HEK293 (cell line): ENCODE measurements around the gene MOSMO.
A peak's percentile ranks its signal among the peaks of the same experiment; 100 is the strongest.

Experiments used
- CTCF ChIA-PET: fragments of 350-600 bp; formaldehyde crosslinking; extraction: SDS; loops from one replicate; lab custom pipeline; 2021; ENCODE audit warnings: antibody characterized with exemption; lab: Yijun Ruan, JAX
- POLR2A ChIA-PET: fragments of 300-600 bp; formaldehyde crosslinking; extraction: SDS; loops from one replicate; lab custom pipeline; 2020; ENCODE audit warnings: antibody characterized with exemption, inconsistent platforms; lab: Yijun Ruan, JAX
- H3K27ac ChIP-seq: fragments of 200-500 bp; sonication (Bioruptor generic); 2 replicates; pipeline ENCODE4 v1.5.1; 2014; ENCODE audit warnings: low read depth, low read length, control low read depth, inconsistent platforms; ENCODE audit errors: extremely low read depth
- H3K36me3 ChIP-seq, 2 experiments: fragments of 200-500 bp in 1 of 2; sonication (Bioruptor generic) in 1 of 2; 1 replicate in 1 of 2; 2 replicates in 1 of 2; pipeline ENCODE4 v1.5.1; 2014 to 2017; ENCODE audit warnings: inconsistent platforms in 2 of 2, low read length in 2 of 2; ENCODE audit not compliant: control insufficient read depth in 2 of 2, insufficient read depth in 1 of 2
- H3K4me1 ChIP-seq: fragments of 200-500 bp; sonication (Bioruptor generic); 2 replicates; pipeline ENCODE4 v1.5.1; 2014; ENCODE audit warnings: mild to moderate bottlenecking, low read length, inconsistent platforms; ENCODE audit not compliant: control insufficient read depth, insufficient read depth
- H3K4me3 ChIP-seq: 2 replicates; pipeline ENCODE4 v1.5.1; 2011; ENCODE audit warnings: low read depth, mild to moderate bottlenecking, control low read depth, low read length, moderate library complexity
- H3K9me3 ChIP-seq: fragments of 200-500 bp; sonication (Bioruptor generic); 2 replicates; pipeline ENCODE4 v1.5.1; 2014; ENCODE audit warnings: low read depth, low read length, inconsistent platforms; ENCODE audit not compliant: control insufficient read depth, insufficient read depth
- EGR2 ChIP-seq: fragments of 450-650 bp; formaldehyde crosslinking; IDR thresholded peaks from 2 replicates; pipeline ENCODE4 v1.5.1; 2016; ENCODE audit warnings: low read depth, missing biosample characterization, missing genetic modification characterization
- HOXC10 ChIP-seq: sonication (generic); formaldehyde crosslinking; IDR thresholded peaks from 2 replicates; pipeline ENCODE4 v1.8.1; 2023; ENCODE audit warnings: mild to moderate bottlenecking, missing genetic modification reagents
- KLF7 ChIP-seq: fragments of 450-650 bp; formaldehyde crosslinking; IDR thresholded peaks from 2 replicates; pipeline ENCODE4 v1.5.1; 2016; ENCODE audit warnings: missing biosample characterization, missing genetic modification characterization, borderline replicate concordance
- MZF1 ChIP-seq: fragments of 450-650 bp; formaldehyde crosslinking; IDR thresholded peaks from 2 replicates; pipeline ENCODE4 v1.5.1; 2017; ENCODE audit warnings: missing biosample characterization, missing genetic modification characterization, borderline replicate concordance
- ZBTB1 ChIP-seq: fragments of 450-650 bp; formaldehyde crosslinking; IDR thresholded peaks from 2 replicates; pipeline ENCODE4 v1.5.1; 2016; ENCODE audit warnings: missing biosample characterization, missing genetic modification characterization
- ZFHX2 ChIP-seq: fragments of 450-650 bp; formaldehyde crosslinking; conservative IDR thresholded peaks from 2 replicates; pipeline ENCODE4 v1.5.1; 2016; ENCODE audit warnings: missing biosample characterization, missing genetic modification characterization
- ZFP41 ChIP-seq: fragments of 450-650 bp; formaldehyde crosslinking; IDR thresholded peaks from 2 replicates; pipeline ENCODE4 v1.5.1; 2016; ENCODE audit warnings: missing biosample characterization, missing genetic modification characterization, borderline replicate concordance
- ZNF157 ChIP-seq: fragments of 450-650 bp; formaldehyde crosslinking; IDR thresholded peaks from 2 replicates; pipeline ENCODE4 v1.5.1; 2016; ENCODE audit warnings: missing biosample characterization, missing genetic modification characterization
- ZNF433 ChIP-seq: fragments of 450-650 bp; formaldehyde crosslinking; IDR thresholded peaks from 2 replicates; pipeline ENCODE4 v1.5.1; 2016; ENCODE audit warnings: missing biosample characterization, missing genetic modification characterization, low read depth
- ZNF449 ChIP-seq: fragments of 450-650 bp; formaldehyde crosslinking; IDR thresholded peaks from 2 replicates; pipeline ENCODE4 v1.5.1; 2017; ENCODE audit warnings: missing biosample characterization, mild to moderate bottlenecking, missing genetic modification characterization, moderate library complexity
- ZNF558 ChIP-seq: fragments of 450-650 bp; formaldehyde crosslinking; IDR thresholded peaks from 2 replicates; pipeline ENCODE4 v1.5.1; 2016; ENCODE audit warnings: missing biosample characterization, missing genetic modification characterization
- ZNF561 ChIP-seq: fragments of 450-650 bp; IDR thresholded peaks from 2 replicates; pipeline ENCODE4 v1.5.1; 2018; ENCODE audit warnings: missing biosample characterization, missing genetic modification characterization, borderline replicate concordance
- ZNF623 ChIP-seq: fragments of 450-650 bp; formaldehyde crosslinking; IDR thresholded peaks from 2 replicates; pipeline ENCODE4 v1.5.1; 2016; ENCODE audit warnings: missing biosample characterization, missing genetic modification characterization
- TF ChIP-seq, protein P1 (sequence below): fragments of 450-650 bp; formaldehyde crosslinking; IDR thresholded peaks from 2 replicates; pipeline ENCODE4 v1.5.1; 2016; ENCODE audit warnings: missing biosample characterization, missing genetic modification characterization
- TF ChIP-seq, protein P2 (sequence below): fragments of 450-650 bp; formaldehyde crosslinking; IDR thresholded peaks from 2 replicates; pipeline ENCODE4 v1.5.1; 2016; ENCODE audit warnings: missing biosample characterization, missing genetic modification characterization

The MOSMO gene

DNA sequence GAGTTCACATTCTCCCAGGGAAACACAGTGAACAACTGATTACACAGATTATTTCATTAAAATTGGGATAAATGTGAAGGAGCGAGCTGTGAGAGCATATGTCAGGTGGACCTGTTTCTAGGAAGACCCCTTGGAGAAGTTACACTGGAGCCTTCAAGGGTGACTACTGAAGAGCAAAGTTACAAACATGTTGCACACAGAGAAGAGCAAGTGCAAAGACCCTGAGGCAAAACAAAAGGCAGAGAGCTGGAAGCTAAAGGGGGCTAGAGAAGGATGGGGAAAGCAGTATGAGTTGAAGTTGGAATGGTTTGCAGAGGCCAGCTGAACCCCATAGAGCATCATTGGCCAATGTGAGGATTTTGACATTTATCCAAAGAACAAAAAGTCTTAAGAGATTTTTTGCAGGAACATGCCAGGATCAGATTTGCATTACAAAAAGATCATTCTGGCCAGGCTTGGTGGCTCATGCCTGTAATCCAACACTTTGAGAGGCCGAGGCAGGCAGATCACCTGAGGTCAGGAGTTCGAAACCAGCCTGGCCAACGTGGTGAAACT, 21.1 kb upstream of the MOSMO start:
- ChIA-PET POLR2A (no interaction called here), CTCF (no interaction called here)
- peaks cover 23 to 48% of the 10 kb centered on the region in 2 experiments for H3K36me3 ChIP-seq
- H3K9me3 ChIP-seq: no peaks in the 10 kb centered on the region
- H3K4me3 ChIP-seq: no peak overlapping the region
- TF ChIP-seq, protein P1, sequence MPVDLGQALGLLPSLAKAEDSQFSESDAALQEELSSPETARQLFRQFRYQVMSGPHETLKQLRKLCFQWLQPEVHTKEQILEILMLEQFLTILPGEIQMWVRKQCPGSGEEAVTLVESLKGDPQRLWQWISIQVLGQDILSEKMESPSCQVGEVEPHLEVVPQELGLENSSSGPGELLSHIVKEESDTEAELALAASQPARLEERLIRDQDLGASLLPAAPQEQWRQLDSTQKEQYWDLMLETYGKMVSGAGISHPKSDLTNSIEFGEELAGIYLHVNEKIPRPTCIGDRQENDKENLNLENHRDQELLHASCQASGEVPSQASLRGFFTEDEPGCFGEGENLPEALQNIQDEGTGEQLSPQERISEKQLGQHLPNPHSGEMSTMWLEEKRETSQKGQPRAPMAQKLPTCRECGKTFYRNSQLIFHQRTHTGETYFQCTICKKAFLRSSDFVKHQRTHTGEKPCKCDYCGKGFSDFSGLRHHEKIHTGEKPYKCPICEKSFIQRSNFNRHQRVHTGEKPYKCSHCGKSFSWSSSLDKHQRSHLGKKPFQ (tag by site-specific recombination): no peak
- peak; percentile 58 for TF ChIP-seq ZNF623 (tag by site-specific recombination)
- peaks cover 13% of the 10 kb centered on the region for H3K4me1 ChIP-seq
- no peak overlapping the region for H3K27ac ChIP-seq

DNA sequence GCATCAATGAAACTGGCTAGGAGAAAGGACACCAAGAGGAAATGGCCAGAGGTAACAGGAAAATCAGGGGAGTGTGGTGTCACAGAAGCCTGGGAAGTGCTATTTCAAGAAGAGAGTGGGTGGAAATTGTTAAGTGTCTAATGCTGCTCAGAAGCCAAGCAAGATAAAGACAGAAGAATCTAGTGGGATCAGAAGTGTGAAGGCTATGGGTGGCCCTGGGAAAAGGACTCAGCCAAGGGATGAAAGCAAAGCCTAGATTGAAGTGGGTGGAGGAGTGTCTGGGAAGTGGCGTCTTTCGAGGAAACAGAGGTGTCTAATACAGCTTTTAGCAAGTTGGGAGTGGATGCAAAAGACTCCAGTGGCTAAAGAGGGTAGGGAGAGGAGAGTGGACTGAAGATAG, 20.4 kb upstream of the MOSMO start:
- no peak overlapping the region for H3K4me3 ChIP-seq
- H3K9me3 ChIP-seq: no peaks in the 10 kb centered on the region
- peak; percentile 67 for TF ChIP-seq EGR2 (tag by site-specific recombination)
- no peak for TF ChIP-seq ZFP41
- TF ChIP-seq ZFHX2 (tag by site-specific recombination): peak; percentile 23; the same call in 1 of the 2 replicates
- TF ChIP-seq, all 188 proteins: peak for 2
- ChIA-PET POLR2A (interaction anchor here (1.4 kb wide), 1 partner anchor 201 kb away, joined by 3 read pairs; no protein-coding TSS in a partner anchor), CTCF (no interaction called here)
- Histone ChIP-seq H3K4me1 (peaks cover 13% of the 10 kb centered on the region), H3K27ac (no peak overlapping the region), H3K36me3 (peaks cover 17 to 41% of the 10 kb centered on the region in 2 experiments)

DNA sequence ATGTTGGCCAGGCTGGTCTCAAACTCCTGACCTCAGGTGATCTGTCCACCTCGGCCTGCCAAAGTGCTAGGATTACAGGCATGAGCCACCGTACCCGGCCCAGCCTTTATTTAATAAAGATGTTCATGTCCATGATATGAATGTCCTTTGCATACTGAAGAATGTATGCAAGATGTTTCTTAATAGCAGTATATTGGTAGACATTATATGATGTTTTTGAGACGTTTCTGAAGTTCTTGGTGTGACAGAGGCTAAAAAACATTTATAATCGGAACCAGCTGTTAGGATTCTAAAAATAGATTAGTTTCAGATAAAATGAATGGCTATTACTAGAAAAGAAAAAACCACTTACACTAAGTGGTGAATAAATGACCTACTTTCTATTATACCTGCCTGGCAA, 18.8 kb upstream of the MOSMO start:
- no peak for TF ChIP-seq ZNF449 (tag by site-specific recombination)
- TF ChIP-seq, all 188 proteins: peak for 0

GRCh38 chr16:21989751-21990150, 18.2 kb upstream of the MOSMO start:
- H3K4me3 ChIP-seq: no peak overlapping the region
- CTCF ChIA-PET: interaction anchor here (0.9 to 2.8 kb wide), 8 partner anchors 10 to 199 kb away, joined by 3 to 20 read pairs (median 8); no protein-coding TSS in a partner anchor
- TF ChIP-seq, protein P2, sequence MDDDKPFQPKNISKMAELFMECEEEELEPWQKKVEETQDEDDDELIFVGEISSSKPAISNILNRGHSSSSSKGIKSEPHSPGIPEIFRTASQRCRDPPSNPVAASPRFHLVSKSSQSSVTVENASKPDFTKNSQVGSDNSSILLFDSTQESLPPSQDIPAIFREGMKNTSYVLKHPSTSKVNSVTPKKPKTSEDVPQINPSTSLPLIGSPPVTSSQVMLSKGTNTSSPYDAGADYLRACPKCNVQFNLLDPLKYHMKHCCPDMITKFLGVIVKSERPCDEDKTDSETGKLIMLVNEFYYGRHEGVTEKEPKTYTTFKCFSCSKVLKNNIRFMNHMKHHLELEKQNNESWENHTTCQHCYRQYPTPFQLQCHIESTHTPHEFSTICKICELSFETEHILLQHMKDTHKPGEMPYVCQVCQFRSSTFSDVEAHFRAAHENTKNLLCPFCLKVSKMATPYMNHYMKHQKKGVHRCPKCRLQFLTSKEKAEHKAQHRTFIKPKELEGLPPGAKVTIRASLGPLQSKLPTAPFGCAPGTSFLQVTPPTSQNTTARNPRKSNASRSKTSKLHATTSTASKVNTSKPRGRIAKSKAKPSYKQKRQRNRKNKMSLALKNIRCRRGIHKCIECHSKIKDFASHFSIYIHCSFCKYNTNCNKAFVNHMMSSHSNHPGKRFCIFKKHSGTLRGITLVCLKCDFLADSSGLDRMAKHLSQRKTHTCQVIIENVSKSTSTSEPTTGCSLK (tag by site-specific recombination): no peak
- TF ChIP-seq MZF1: no peak
- TF ChIP-seq HOXC10 (CRISPR knock-in tag): no peak
- TF ChIP-seq ZBTB1 (tag by site-specific recombination): no peak
- no peak for TF ChIP-seq ZNF433 (tag by site-specific recombination)
- no peak for TF ChIP-seq ZNF157 (tag by site-specific recombination)
- TF ChIP-seq ZNF561 (tag by site-specific recombination): no peak
- no peak for TF ChIP-seq ZNF558 (tag by site-specific recombination)
- no peak for TF ChIP-seq KLF7 (tag by site-specific recombination)
- peaks cover 2 to 18% of the 10 kb centered on the region in 2 experiments; a peak in 2 of 3 replicates for H3K36me3 ChIP-seq
- POLR2A ChIA-PET: interaction anchor here (1.4 to 1.8 kb wide), 2 partner anchors 17 to 36 kb away, joined by 3 to 5 read pairs; partner anchors contain the start of gene UQCRC2
- H3K4me1 ChIP-seq: peaks cover 13% of the 10 kb centered on the region
- H3K9me3 ChIP-seq: no peaks in the 10 kb centered on the region
- no peak overlapping the region for H3K27ac ChIP-seq

More for the DNA sequence above, 18.8 kb upstream of the MOSMO start:
- Histone ChIP-seq H3K4me1 (peaks cover 13% of the 10 kb centered on the region), H3K36me3 (peaks cover 4 to 24% of the 10 kb centered on the region in 2 experiments; a peak in 2 of 3 replicates), H3K9me3 (no peaks in the 10 kb centered on the region), H3K4me3 (no peak overlapping the region), H3K27ac (no peak overlapping the region)
- CTCF ChIA-PET: interaction anchor here (0.9 to 2.8 kb wide), 6 partner anchors 11 to 198 kb away, joined by 3 to 20 read pairs (median 10); no protein-coding TSS in a partner anchor
- POLR2A ChIA-PET: interaction anchor here (0.6 to 1.8 kb wide), 3 partner anchors 36 to 200 kb away, joined by 3 to 5 read pairs (median 5); partner anchors contain the start of gene UQCRC2
